ENCODE data around the gene CSMD2. TPM values are rescaled to one million over a fixed set of nuclear protein-coding genes. Genes with fewer than 3 reads are reported as not detected.

Gene CSMD2
- total and polyA plus RNA-seq, 2 donors from 2014 or later = 0.47 TPM; not detected in 1

GRCh38 chr1:33971913-33972312 is 193.1 kb downstream of the CSMD2 start:
- Histone ChIP-seq H3K27ac (ENCODE audit: low read depth in 2 of 2, low read length in 2 of 2) (no peak overlapping the region), H3K9me3 (ENCODE audit: control insufficient read depth in 2 of 3, insufficient read depth in 1 of 3, low read length in 3 of 3) (no peaks in the 10 kb centered on the region), H3K27me3 (ENCODE audit: control insufficient read depth, insufficient read depth, low read length) (no peaks in the 10 kb centered on the region), H3K36me3 (ENCODE audit: control insufficient read depth in 2 of 3, insufficient read depth in 3 of 3, low read length in 3 of 3) (no peaks in the 10 kb centered on the region), H3K9ac (ENCODE audit: low read length in 3 of 3) (no peak overlapping the region), H3K4me1 (ENCODE audit: control insufficient read depth in 2 of 3, insufficient read depth in 2 of 3, low read depth in 1 of 3, low read length in 3 of 3) (no peaks in the 10 kb centered on the region), H3K4me3 (ENCODE audit: low read length in 3 of 3) (no peak overlapping the region)
- FAIRE-seq (no peak), DNase-seq (no peak)
- no peak for TF ChIP-seq CTCF (IDR thresholded peaks at IDR 0.05; ENCODE audit: borderline replicate concordance, extremely low read depth, insufficient read depth)
- intact Hi-C loops (cut with DNase I) = no loop called here

GRCh38 chr1:33971018-33971710 is 193.9 kb downstream of the CSMD2 start:
- FAIRE-seq (no peak), DNase-seq (peak in 1 of 5 donors; percentile 12)
- Histone ChIP-seq H3K27me3 (ENCODE audit: control insufficient read depth, insufficient read depth, low read length) (no peaks in the 10 kb centered on the region), H3K9me3 (ENCODE audit: control insufficient read depth in 2 of 3, insufficient read depth in 1 of 3, low read length in 3 of 3) (no peaks in the 10 kb centered on the region), H3K9ac (ENCODE audit: low read length in 3 of 3) (no peak overlapping the region), H3K4me1 (ENCODE audit: control insufficient read depth in 2 of 3, insufficient read depth in 2 of 3, low read depth in 1 of 3, low read length in 3 of 3) (no peaks in the 10 kb centered on the region), H3K27ac (ENCODE audit: low read depth in 2 of 2, low read length in 2 of 2) (no peak overlapping the region), H3K36me3 (ENCODE audit: control insufficient read depth in 2 of 3, insufficient read depth in 3 of 3, low read length in 3 of 3) (no peaks in the 10 kb centered on the region), H3K4me3 (ENCODE audit: low read length in 3 of 3) (no peak overlapping the region)
- intact Hi-C loops (cut with DNase I) = no loop called here
- no peak for TF ChIP-seq CTCF (IDR thresholded peaks at IDR 0.05; ENCODE audit: borderline replicate concordance, extremely low read depth, insufficient read depth)

- no peaks in the 10 kb centered on the region for H3K9me3 ChIP-seq (ENCODE audit: control insufficient read depth in 2 of 3, insufficient read depth in 1 of 3, low read length in 3 of 3)
- no peaks in the 10 kb centered on the region for H3K4me1 ChIP-seq (ENCODE audit: control insufficient read depth in 2 of 3, insufficient read depth in 2 of 3, low read depth in 1 of 3, low read length in 3 of 3)
- FAIRE-seq (no peak), DNase-seq (no peak)
- intact Hi-C loops (cut with DNase I) = no loop called here
- H3K4me3 ChIP-seq (ENCODE audit: low read length in 3 of 3) = no peak overlapping the region
- H3K36me3 ChIP-seq (ENCODE audit: control insufficient read depth in 2 of 3, insufficient read depth in 3 of 3, low read length in 3 of 3) = no peaks in the 10 kb centered on the region
- no peak for TF ChIP-seq CTCF (IDR thresholded peaks at IDR 0.05; ENCODE audit: borderline replicate concordance, extremely low read depth, insufficient read depth)
- H3K27me3 ChIP-seq (ENCODE audit: control insufficient read depth, insufficient read depth, low read length) = no peaks in the 10 kb centered on the region
- no peak overlapping the region for H3K9ac ChIP-seq (ENCODE audit: low read length in 3 of 3)
- H3K27ac ChIP-seq (ENCODE audit: low read depth in 2 of 2, low read length in 2 of 2) = no peak overlapping the region
Observed at GRCh38 chr1:33970148-33970825, 194.7 kb downstream of the CSMD2 start.

All from kidney (tissue), 14 donors.